Measurements from ENCODE around the gene MAP1LC3B2.

Gene MAP1LC3B2

GRCh38 chr12:116559162-116559935 lies at the start of gene MAP1LC3B2:
Gene MAP1LC3B2 (plus strand): TSS chr12:116559381. CDS start chr12:116575943, 16,562 bp downstream.
- DNase-seq: peak; percentile 95

GRCh38 chr12:116513944-116514343 lies 45.2 kb upstream of the MAP1LC3B2 start:
- DNase-seq: no peak

- DNase-seq: no peak
Measured at GRCh38 chr12:116515684-116516083, 43.5 kb upstream of the MAP1LC3B2 start.

- DNase-seq: no peak
Measured at GRCh38 chr12:116516657-116517056, 42.5 kb upstream of the MAP1LC3B2 start.

GRCh38 chr12:116517431-116518045 lies 41.6 kb upstream of the MAP1LC3B2 start:
- DNase-seq: no peak

GRCh38 chr12:116520225-116520760 lies 38.9 kb upstream of the MAP1LC3B2 start:
- DNase-seq: no peak

GRCh38 chr12:116520801-116521471 lies 38.2 kb upstream of the MAP1LC3B2 start:
- DNase-seq: no peak

GRCh38 chr12:116524311-116524710 lies 34.9 kb upstream of the MAP1LC3B2 start:
- DNase-seq: no peak

- no peak for DNase-seq
Measured at GRCh38 chr12:116524964-116525379, 34.2 kb upstream of the MAP1LC3B2 start.

GRCh38 chr12:116525418-116526001 lies 33.7 kb upstream of the MAP1LC3B2 start:
- no peak for DNase-seq

- no peak for DNase-seq
Measured at GRCh38 chr12:116528065-116528464, 31.1 kb upstream of the MAP1LC3B2 start.

- no peak for DNase-seq
Measured at GRCh38 chr12:116528498-116528897, 30.7 kb upstream of the MAP1LC3B2 start.

- DNase-seq: no peak
Measured at GRCh38 chr12:116529048-116529447, 30.1 kb upstream of the MAP1LC3B2 start.

- no peak for DNase-seq
Measured at GRCh38 chr12:116529686-116530085, 29.5 kb upstream of the MAP1LC3B2 start.

- no peak for DNase-seq
Measured at GRCh38 chr12:116532428-116532827, 26.8 kb upstream of the MAP1LC3B2 start.

GRCh38 chr12:116532986-116533342 lies 26.2 kb upstream of the MAP1LC3B2 start:
- DNase-seq: no peak

GRCh38 chr12:116533343-116534251 lies 25.6 kb upstream of the MAP1LC3B2 start:
- DNase-seq: peak; percentile 77

GRCh38 chr12:116534311-116535121 lies 24.7 kb upstream of the MAP1LC3B2 start:
- no peak for DNase-seq

- no peak for DNase-seq
Measured at GRCh38 chr12:116535241-116535640, 23.9 kb upstream of the MAP1LC3B2 start.

- DNase-seq: peak; percentile 38
Measured at GRCh38 chr12:116537101-116537904, 21.9 kb upstream of the MAP1LC3B2 start.

Measured in activated CD4-positive, alpha-beta T cell treated with anti-CD3 and anti-CD28 coated beads, Interleukin-2, Interleukin-6, amounts not matched to agents 100 ng/mL and 50 ng/mL, durations not matched to agents 16 hours and 8 hours (primary cell).